ENCODE results near the gene TPP2.

Gene TPP2

GRCh38 chr13:102708991-102709390, 112.2 kb downstream of the TPP2 start:
- H3K27me3 ChIP-seq = no peaks in the 10 kb centered on the region
- H3K9me3 ChIP-seq = no peaks in the 10 kb centered on the region
- H3K36me3 ChIP-seq = no peaks in the 10 kb centered on the region
- no peak overlapping the region for H3K4me3 ChIP-seq (ENCODE audit: low read depth in 1 of 2, low read length in 1 of 2)
- no peak overlapping the region for H3K27ac ChIP-seq
- no peak for TF ChIP-seq CTCF (IDR thresholded peaks at IDR 0.05)
- H3K4me1 ChIP-seq (ENCODE audit: control insufficient read depth in 1 of 2, insufficient read depth in 1 of 2, low read depth in 1 of 2, low read length in 1 of 2) = no peaks in the 10 kb centered on the region

GRCh38 chr13:102709536-102709935, 112.8 kb downstream of the TPP2 start:
- no peaks in the 10 kb centered on the region for H3K9me3 ChIP-seq
- no peak overlapping the region for H3K4me3 ChIP-seq (ENCODE audit: low read depth in 1 of 2, low read length in 1 of 2)
- H3K27me3 ChIP-seq = no peaks in the 10 kb centered on the region
- H3K4me1 ChIP-seq (ENCODE audit: control insufficient read depth in 1 of 2, insufficient read depth in 1 of 2, low read depth in 1 of 2, low read length in 1 of 2) = no peaks in the 10 kb centered on the region
- TF ChIP-seq CTCF (IDR thresholded peaks at IDR 0.05) = no peak
- H3K36me3 ChIP-seq = no peaks in the 10 kb centered on the region
- H3K27ac ChIP-seq = no peak overlapping the region

GRCh38 chr13:102710261-102710679, 113.5 kb downstream of the TPP2 start:
- Histone ChIP-seq H3K27me3 (no peaks in the 10 kb centered on the region), H3K4me1 (ENCODE audit: control insufficient read depth in 1 of 2, insufficient read depth in 1 of 2, low read depth in 1 of 2, low read length in 1 of 2) (no peaks in the 10 kb centered on the region), H3K9me3 (no peaks in the 10 kb centered on the region), H3K4me3 (ENCODE audit: low read depth in 1 of 2, low read length in 1 of 2) (no peak overlapping the region), H3K36me3 (no peaks in the 10 kb centered on the region), H3K27ac (no peak overlapping the region)
- TF ChIP-seq CTCF (IDR thresholded peaks at IDR 0.05) = no peak

- no peaks in the 10 kb centered on the region for H3K36me3 ChIP-seq
- no peaks in the 10 kb centered on the region for H3K9me3 ChIP-seq
- H3K4me1 ChIP-seq (ENCODE audit: control insufficient read depth in 1 of 2, insufficient read depth in 1 of 2, low read depth in 1 of 2, low read length in 1 of 2) = no peaks in the 10 kb centered on the region
- no peak overlapping the region for H3K4me3 ChIP-seq (ENCODE audit: low read depth in 1 of 2, low read length in 1 of 2)
- no peak for TF ChIP-seq CTCF (IDR thresholded peaks at IDR 0.05)
- no peak overlapping the region for H3K27ac ChIP-seq
- no peaks in the 10 kb centered on the region for H3K27me3 ChIP-seq
Observed at GRCh38 chr13:102715447-102715846, 118.7 kb downstream of the TPP2 start.

- H3K4me1 ChIP-seq (ENCODE audit: control insufficient read depth in 1 of 2, insufficient read depth in 1 of 2, low read depth in 1 of 2, low read length in 1 of 2) = no peaks in the 10 kb centered on the region
- TF ChIP-seq CTCF (IDR thresholded peaks at IDR 0.05) = no peak
- no peaks in the 10 kb centered on the region for H3K36me3 ChIP-seq
- H3K4me3 ChIP-seq (ENCODE audit: low read depth in 1 of 2, low read length in 1 of 2) = no peak overlapping the region
- no peak overlapping the region for H3K27ac ChIP-seq
- H3K27me3 ChIP-seq = no peaks in the 10 kb centered on the region
- H3K9me3 ChIP-seq = no peaks in the 10 kb centered on the region
Observed at GRCh38 chr13:102718746-102719145, 122.0 kb downstream of the TPP2 start.

- Histone ChIP-seq H3K4me1 (ENCODE audit: control insufficient read depth in 1 of 2, insufficient read depth in 1 of 2, low read depth in 1 of 2, low read length in 1 of 2) (no peaks in the 10 kb centered on the region), H3K27ac (no peak overlapping the region), H3K4me3 (ENCODE audit: low read depth in 1 of 2, low read length in 1 of 2) (no peak overlapping the region), H3K36me3 (no peaks in the 10 kb centered on the region), H3K9me3 (no peaks in the 10 kb centered on the region), H3K27me3 (no peaks in the 10 kb centered on the region)
- TF ChIP-seq CTCF (IDR thresholded peaks at IDR 0.05) = no peak
Observed at GRCh38 chr13:102721800-102722231, 125.0 kb downstream of the TPP2 start.
